ENCODE measurements around the gene RBM4B.

The RBM4B gene

DNA sequence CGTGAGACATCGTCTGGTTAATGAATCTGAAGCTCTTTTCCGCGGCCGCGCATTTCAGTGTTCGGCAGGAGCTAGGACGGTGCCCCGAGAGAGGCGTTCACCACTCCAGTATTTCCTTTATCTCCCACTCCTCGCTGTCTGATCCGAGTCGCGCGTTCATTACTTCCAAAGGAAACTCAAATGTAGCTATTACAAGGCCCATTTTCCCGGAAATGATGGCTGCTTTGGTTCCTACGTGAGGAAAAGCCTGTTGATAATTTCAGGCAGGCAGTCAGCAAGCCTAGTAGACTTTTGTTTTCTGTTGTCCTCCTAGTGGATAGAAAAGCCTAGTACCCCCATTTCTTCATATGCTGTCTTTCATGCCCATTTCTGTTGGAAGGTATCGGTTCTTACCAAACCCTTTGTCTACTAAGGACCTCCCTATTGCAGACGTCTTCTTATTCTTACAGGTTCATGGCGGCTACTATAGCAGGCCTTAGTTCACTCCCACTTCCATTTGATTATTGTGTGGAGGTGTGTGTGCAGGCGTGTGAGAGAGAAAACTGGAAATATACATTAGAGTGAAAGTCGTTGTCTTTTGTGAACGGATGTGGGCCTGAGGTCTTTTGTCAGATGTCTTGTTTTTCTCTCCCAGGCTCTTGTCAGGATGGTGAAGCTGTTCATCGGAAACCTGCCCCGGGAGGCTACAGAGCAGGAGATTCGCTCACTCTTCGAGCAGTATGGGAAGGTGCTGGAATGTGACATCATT is 38.4 kb downstream of the RBM4B start:
- peak in 1 of 2 donors; percentile 21 for DNase-seq

DNA sequence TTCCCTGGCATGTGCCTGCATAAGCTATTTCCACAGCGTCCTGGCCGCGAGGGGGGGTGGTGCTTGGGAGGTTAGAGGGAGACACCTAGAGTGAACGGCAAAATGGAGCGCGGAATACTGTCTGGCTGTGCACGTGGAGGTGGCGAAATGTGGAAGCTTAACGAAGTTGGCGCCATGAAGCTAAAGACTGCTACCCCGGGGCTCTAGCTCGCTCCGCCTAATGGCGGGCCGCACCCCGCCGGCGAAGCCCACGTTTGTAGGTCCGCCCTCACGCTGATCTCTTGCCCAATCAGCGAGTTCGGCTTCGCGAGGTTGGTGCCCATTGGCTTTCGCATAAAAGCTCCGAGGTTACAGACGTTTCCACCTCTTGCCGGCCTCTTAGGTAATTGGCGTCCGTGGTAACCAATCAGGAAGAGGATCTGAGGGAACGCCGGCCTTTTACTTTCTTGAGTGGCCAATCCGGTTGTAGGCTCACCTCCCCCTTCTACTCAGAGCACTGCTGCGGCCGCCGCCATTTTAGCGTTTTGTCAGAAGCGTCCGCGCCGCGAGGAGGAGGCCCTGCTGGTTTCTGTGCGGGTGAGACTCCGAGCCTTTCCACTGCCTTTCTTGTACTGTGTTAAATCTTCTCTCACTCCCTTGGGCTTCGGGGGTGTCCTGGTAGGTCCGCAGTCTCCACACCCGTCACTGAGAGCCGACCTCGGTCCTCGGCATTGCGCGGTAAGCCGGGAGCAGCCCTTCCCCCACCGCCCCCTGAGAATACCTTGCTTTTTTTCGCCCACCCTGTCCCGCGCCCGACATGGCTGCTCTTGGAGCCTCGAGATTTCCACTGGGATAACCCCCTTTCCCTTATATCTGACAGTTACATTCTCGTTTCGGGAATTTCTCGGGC is 39.3 kb downstream of the RBM4B start, which contains the start of gene RBM4:
RBM4 (plus strand) TSS at position 527 of the 889 bp plus-strand sequence. CDS start 1,009 bp downstream, outside the sequence.
- peak; percentile 95 for DNase-seq

DNA sequence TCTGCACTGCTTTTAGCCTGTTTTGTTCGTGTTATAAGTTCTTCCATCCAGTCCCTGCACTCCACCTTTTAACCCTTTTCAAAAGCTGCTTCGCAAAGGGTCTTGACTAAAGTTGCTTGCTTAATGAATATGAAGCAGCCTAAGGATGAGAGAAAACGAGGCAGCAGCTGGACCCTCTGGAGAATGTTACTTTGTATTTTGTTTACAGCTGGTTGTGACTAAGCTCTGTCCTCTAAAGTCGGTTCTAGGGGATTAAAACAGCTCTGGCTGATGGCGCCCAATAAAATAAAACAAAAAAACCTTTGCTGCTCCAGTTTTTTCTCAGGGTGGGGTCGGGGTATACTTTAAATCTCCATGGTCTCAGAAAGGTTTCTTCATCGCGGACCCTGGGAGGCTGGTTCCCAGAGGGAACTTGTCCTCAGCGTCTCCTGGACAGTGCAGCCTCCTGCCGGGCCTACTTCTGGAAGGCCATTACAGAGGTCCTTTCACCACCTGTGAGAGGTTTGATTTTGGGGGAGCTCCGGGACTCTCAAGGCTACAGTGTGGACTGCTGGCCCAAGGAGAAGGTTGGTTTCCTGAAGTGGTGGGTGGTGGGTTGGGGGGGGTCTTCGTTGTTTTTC is 40.0 kb downstream of the RBM4B start:
- DNase-seq: no peak

DNA sequence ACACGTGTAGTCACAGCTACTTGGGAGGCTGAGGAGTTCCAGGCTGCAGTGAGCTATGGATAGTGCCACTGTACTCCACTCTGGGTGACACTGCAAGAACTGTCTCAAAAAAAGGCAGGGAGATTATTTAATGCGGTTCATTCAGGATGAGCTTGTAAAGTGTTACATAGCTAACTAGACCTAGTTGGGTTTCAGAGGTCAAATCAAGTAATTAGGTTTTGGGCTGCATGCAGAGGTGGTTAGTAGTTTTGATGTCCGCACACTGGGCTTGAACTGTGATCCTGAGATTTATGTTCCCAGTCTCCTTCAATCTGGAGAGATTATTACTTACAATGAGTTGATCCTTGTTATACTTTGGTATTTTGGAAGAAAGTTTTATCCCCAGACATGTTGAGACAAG is 41.3 kb downstream of the RBM4B start:
- DNase-seq: no peak

DNA sequence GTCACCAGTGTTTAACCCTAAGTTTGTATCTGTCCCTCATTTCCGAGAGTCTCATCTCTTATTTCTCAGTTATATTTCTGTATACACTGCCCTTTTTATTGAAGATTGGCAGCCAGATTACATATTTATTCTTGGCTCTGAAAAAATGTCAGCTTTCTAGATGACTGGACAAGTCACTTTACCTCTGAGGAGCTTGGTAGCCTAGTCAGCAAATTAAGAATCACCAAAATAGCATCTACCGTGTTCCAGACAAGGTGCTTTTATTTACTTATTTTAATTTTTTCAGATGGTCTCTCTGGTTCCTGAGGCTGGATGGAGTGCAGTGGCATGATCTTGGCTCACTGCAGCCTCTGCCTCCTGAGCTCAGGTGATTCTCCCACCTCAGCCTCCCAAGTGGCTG is 44.7 kb downstream of the RBM4B start:
- DNase-seq: no peak

DNA sequence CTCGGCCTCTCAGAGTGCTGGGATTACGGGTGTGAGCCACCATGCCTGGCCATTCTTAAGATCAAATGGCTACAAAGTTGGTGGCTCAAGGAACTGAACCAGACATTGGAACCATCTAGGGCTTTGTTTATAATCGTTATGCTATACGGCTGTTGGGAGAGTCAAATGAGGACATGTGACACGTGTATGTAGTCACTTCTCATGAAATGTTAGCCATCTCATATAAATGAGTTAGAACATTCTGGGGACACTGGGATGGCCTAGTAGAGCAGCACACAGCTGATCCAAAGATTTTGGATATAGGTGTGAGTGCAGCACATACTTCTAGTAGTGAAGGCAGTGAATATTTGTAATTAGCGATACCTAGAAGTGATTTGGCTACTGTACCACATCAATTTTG is 45.8 kb downstream of the RBM4B start:
- DNase-seq: no peak

DNA sequence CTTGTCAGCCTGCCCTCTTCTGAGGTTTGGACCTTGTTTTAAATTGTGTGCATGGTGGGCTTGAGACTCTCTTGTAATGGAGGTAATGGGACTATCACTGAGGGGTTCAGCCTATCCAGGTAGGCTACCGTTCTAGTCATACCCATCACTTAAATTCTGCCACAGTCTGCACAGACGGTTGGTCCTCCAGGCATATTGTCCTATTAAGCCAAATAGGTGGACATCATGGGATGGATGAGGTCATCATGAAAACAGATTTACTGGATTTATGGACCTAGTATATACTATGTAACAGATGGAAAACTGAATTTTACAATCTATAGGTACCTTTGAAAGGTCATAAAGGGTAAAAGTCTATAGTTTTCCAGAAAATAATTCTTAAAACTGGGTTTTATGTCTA is 48.3 kb downstream of the RBM4B start:
- DNase-seq: no peak

DNA sequence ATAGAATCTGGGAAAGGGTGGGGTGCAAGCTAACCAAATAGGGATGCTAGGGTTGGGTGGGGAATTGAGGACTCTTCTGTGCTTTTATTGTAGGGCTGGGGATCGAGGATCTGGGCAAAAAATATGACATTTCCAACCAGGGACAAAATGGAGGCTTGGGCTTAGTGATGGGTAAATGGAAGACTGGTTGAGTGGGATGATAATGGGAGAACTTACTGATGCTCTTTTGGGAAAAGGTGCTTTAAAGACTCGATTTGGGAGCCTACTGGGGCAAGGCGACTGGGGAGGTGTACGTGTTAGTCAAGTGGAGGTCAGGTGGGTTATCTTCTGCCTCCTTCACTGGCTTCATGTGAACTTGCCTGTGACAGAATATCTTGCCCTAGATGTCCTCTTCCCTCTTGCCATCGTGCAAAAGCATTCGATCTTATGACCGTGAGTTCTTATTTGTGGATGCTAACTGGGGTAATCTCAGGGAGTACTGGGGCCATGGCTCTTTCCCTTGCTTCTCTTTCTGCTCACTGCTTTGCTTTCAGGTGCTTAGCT is 49.6 kb downstream of the RBM4B start:
- DNase-seq: no peak

DNA sequence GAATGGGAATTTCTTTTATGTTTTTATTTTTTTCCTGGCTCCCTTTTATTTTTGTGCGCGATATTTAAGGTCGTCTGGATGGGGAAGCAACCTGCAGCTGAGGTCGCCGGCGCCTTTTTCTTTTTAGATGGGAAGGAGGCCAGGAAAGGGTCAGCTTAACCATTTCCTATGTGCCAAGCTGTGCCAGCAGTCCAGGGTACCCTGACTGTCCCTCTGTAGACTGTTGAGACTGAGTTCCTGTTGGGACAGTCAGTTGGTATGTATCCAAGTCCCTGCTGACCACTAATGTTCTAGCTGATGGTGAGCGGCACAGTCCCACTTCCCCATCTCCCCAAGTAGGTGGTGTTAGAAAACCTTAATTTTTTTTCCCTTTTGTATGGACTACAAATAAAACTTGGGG is 50.8 kb downstream of the RBM4B start:
- DNase-seq: no peak

DNA sequence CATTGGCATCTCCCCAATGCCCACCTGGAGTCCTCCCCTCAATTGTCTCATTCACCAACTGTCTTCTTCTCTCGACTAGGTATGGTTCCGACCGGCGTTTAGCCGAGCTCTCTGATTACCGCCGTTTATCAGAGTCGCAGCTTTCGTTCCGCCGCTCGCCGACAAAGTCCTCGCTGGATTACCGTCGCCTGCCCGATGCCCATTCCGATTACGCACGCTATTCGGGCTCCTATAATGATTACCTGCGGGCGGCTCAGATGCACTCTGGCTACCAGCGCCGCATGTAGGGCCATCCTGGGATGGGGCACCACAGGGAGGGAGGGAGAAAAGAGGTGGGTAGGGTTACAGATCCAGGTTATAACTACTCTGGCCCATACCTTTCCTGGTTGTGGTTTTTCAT is 51.3 kb downstream of the RBM4B start:
- no peak for DNase-seq

DNA sequence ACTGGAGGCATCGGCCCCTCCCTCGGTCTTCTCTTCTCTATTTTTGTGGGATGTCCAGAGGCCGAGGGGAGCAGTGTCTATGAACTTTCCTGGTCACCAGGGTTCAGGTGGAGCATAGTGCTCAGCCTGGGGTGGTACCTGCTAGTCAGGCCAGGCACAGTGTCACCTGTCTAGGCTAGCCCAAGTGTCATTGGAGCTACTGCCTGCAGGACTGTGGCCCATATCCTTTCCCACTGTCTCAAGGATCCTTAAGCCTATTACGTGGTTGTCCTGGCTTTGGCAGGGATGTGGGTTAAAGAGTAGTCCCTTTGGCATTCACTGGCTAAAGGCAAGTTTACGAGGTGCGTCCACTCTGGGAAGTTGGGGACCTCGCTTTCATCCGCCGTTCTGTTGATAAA is 51.9 kb downstream of the RBM4B start:
- DNase-seq: no peak

DNA sequence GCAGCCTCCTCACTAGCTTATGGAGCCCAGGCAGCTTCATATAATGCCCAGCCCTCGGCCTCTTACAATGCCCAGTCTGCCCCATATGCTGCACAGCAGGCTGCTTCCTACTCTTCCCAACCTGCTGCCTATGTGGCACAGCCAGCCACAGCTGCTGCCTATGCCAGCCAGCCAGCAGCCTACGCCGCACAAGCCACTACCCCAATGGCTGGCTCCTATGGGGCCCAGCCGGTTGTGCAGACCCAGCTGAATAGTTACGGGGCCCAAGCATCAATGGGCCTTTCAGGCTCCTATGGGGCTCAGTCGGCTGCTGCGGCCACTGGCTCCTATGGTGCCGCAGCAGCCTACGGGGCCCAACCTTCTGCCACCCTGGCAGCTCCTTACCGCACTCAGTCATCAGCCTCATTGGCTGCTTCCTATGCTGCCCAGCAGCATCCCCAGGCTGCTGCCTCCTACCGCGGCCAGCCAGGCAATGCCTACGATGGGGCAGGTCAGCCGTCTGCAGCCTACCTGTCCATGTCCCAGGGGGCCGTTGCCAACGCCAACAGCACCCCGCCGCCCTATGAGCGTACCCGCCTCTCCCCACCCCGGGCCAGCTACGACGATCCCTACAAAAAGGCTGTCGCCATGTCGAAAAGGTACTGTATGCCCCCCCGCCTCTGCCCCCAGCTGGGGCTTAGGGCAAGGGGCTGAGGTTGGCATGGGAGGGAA is 52.5 kb downstream of the RBM4B start:
- no peak for DNase-seq

DNA sequence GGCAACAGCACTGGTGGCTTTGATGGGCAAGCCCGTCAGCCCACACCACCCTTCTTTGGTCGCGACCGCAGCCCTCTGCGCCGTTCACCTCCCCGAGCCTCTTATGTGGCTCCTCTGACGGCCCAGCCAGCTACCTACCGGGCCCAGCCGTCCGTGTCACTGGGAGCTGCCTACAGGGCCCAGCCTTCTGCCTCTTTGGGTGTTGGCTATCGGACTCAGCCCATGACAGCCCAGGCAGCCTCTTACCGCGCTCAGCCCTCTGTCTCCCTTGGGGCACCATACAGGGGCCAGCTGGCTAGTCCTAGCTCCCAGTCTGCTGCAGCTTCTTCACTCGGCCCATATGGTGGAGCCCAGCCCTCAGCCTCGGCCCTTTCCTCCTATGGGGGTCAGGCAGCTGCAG is 53.2 kb downstream of the RBM4B start:
- DNase-seq: no peak

DNA sequence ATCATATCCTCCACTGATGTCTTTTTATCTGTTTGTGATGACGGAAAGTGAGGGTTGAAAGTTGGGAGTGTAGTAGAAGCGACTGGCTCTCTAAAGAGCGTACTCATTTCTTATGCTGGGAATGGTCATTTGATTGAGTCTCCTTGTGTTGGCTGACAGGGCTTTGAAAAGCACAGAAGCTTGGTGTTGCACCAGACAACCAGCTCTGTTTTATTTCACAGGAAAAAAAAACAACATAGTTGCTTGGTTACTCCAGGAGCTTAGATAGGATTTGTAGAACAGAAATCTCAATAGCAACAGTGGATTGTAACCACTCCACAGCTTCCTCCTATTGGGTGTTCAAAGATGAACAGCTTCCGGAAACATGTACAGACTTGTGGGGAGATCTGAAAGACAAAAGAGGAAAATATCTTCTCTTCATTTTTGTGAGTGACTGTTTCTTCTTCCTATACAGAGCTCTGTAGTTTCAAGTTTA is 58.6 kb downstream of the RBM4B start:
- peak in 1 of 2 donors; percentile 7 for DNase-seq

DNA sequence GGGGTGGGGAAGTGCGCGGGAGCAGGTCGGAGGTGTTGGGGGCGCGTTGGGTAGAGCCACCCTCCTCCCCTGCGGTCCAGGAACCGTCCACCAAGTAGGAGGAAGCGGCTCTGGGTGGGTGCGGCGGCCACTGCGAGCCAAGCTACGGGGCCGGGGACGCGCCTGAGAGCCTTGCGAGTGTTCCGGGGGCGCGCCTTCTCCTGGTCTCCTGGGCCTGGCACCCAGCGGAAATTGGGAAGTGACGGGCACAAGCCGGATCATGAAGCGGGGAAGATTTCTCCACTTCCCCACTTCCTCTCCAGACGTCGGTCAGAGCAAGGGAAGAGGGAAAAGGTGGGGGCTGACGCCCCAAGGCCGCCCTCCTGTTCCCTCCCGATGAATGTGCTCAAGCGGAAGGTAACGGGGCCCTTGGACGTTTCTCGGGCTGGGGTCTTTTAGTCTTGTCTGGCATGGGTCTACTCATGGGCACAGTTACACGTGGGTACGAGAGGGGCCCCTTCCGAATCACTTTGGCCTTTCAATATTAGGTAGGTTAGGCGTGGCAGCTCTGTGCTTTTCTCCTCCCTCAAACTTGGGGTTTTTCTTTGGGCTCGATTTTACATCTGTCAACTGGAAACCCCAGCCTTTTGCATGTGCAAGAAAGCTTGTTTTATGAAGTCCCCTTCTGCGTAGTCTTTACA is 60.4 kb downstream of the RBM4B start:
- DNase-seq: peak in 1 of 2 donors; percentile 21

DNA sequence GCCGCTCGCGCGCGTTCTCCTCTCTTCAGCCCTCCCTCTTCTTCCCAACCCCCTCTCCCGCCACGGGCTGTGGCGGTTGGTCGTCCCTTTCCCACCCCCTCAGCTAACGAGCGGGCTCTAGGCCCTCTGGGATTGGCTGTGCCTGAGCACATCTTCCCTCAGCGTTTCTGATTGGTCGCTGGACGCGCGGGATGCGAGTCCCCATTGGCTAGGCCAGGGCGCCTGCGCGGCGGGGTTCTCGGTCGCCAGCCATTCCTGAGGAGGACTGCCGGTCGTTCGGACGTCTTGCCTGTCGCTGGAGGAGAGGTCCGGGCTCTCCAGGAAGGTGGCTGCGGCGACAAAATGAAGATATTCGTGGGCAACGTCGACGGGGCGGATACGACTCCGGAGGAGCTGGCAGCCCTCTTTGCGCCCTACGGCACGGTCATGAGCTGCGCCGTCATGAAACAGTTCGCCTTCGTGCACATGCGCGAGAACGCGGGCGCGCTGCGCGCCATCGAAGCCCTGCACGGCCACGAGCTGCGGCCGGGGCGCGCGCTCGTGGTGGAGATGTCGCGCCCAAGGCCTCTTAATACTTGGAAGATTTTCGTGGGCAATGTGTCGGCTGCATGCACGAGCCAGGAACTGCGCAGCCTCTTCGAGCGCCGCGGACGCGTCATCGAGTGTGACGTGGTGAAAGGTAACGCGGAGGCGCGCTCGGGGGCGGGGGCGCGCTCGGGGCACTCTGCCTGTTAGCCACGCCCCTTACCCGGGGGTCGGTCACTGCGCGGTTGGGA is 61.1 kb downstream of the RBM4B start, which contains the start of gene RBM14:
RBM14 (plus strand) TSS at position 252 of the 776 bp plus-strand sequence; CDS start at position 343, 91 bp downstream.
- peak; percentile 97 to 98 for DNase-seq

Measured in activated CD4-positive, alpha-beta T cell treated with anti-CD3 and anti-CD28 coated beads for 4 hours (primary cell).